ENCODE results near the gene REG1A. TPM values are rescaled to one million over a fixed set of nuclear protein-coding genes. Genes with fewer than 3 reads are reported as not detected.

Gene REG1A, protein sequence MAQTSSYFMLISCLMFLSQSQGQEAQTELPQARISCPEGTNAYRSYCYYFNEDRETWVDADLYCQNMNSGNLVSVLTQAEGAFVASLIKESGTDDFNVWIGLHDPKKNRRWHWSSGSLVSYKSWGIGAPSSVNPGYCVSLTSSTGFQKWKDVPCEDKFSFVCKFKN
- total RNA-seq (2022; extraction: Qiagen RNA extraction; ENCODE audit: low read depth) = not detected in 5 replicates

DNA sequence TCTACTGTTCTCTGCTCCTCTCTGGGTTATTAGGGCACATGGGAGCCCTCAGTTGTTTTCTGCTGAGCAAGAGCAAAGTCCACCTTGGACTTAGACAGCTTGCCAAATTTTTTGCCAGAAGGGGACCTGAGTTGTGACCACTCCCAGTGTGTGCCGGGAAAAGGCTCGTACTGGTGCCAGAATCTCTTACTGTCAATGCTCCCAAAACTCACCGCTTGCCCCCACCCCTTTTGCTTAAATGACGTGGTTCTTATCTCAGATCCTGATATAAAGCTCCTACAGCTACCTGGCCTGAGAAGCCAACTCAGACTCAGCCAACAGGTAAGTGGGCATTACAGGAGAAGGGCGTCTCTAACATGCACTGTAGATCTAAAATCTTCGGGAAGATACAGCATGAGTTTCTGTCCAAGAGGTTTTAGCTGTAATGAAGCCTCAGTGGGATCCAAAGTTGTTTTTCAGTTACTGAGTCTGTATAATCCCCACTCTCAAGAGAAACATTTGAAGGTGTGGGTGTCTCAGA, at the start of gene REG1A:
TSS of gene REG1A (plus strand) at position 295 of the 520 bp plus-strand sequence. CDS start 374 bp downstream, outside the sequence.

DNA sequence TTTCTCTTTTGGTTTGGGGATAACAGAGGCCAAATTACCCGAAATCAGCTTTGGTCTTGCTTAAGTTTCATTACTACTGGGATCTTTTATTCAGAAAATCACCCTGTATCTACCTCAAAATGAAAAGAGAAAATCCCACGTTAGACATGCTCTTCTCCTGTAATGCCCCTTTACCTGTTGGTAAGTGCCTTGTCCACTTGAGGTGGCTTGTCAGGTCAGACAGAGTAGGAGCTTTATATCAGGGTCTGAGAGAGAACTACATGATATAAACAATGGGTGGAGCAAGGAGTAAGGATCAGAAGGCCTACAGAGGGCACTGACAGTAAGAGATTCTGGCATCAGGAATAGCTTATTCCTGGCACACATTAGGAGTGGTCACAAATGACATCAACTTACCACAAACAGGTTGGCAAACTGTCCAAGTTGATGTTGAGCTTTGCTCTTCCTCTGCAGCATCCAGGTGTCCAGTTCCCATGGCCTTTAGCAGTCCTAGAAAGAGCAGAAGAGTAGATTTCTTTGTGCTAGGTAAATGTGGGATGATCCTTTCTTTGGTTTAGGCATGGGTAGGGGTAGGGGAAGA, 32.4 kb upstream of the REG1A start, which contains the start of gene REG1B:
TSS of gene REG1B (minus strand) at position 209 of the 580 bp plus-strand sequence. CDS start 381 bp downstream, outside the sequence.

DNA sequence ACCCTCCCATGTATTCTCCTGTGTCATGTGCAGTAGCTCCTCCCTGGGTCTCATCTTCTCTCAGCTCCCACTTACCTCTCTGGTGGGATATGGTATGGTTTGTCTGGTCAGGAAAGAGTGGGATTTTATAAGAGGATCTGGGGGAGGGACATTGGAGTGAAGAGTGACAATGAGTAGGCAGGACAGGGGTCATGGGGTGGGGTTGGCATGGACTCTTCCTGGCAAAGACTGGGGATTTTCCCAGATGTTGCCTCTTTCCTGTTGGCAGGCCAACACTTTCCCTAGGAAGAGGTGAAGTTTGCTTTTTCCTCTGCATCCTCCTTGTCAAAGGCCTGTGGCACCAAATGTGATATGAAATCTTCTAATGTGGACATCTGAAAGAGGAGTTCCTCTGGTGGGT, 39.4 kb downstream of the REG1A start, which contains the start of gene REG3A:
TSS of gene REG3A (minus strand) at position 101 of the 400 bp plus-strand sequence. CDS start 348 bp downstream, outside the sequence.

Other genes with a start within 250 kb of the REG1A start
- not detected in 5 replicates for gene REG3G, start 94.8 kb upstream of the REG1A start, total RNA-seq (2022; extraction: Qiagen RNA extraction; ENCODE audit: low read depth)
- gene REG1B, start 32.5 kb upstream of the REG1A start, total RNA-seq (2022; extraction: Qiagen RNA extraction; ENCODE audit: low read depth) = not detected in 5 replicates
- gene REG3A, start 39.3 kb downstream of the REG1A start, total RNA-seq (2022; extraction: Qiagen RNA extraction; ENCODE audit: low read depth) = not detected in 5 replicates

All from A549 treated with RU486 at 1 μM for 4 hours (cell line).